SH-SY5Y (cell line): ENCODE results near the gene KLF18.

Source experiments
- GATA2 ChIP-seq: IDR thresholded peaks from 2 replicates; pipeline ENCODE4 v1.6.1; 2011; ENCODE audit warnings: mild to moderate bottlenecking, low read depth, low read length
- GATA3 ChIP-seq: IDR thresholded peaks from 2 replicates; pipeline ENCODE4 v1.6.1; 2011; ENCODE audit warnings: low read depth, mild to moderate bottlenecking, low read length, moderate library complexity

GRCh38 chr1:44114098-44114497, 27.3 kb downstream of the KLF18 start:
- TF ChIP-seq GATA2 (no peak), GATA3 (no peak)
